Measurements from ENCODE around the gene ADARB1.

DNA sequence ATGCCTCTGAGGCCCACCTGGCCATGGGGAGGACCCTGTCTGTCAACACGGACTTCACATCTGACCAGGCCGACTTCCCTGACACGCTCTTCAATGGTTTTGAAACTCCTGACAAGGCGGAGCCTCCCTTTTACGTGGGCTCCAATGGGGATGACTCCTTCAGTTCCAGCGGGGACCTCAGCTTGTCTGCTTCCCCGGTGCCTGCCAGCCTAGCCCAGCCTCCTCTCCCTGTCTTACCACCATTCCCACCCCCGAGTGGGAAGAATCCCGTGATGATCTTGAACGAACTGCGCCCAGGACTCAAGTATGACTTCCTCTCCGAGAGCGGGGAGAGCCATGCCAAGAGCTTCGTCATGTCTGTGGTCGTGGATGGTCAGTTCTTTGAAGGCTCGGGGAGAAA is 101.8 kb downstream of the ADARB1 start:
- TF ChIP-seq NFIC (IDR thresholded peaks at IDR 0.05) (no peak), YBX1 (IDR thresholded peaks at IDR 0.05) (no peak), EZH2 (IDR thresholded peaks at IDR 0.05; ENCODE audit: borderline replicate concordance, low read depth, low read length) (no peak), MEIS2 (IDR thresholded peaks at IDR 0.05; ENCODE audit: partially characterized antibody) (no peak), RNF2 (IDR thresholded peaks at IDR 0.05) (no peak), BHLHE40 (IDR thresholded peaks at IDR 0.05; ENCODE audit: low read length) (no peak), RFX5 (IDR thresholded peaks at IDR 0.05; ENCODE audit: low read depth, low read length) (no peak), ZNF274 (IDR thresholded peaks at IDR 0.05; ENCODE audit: borderline replicate concordance, low read depth, low read length) (no peak)

All from K562 (cell line).